DMS114 treated with DMSO at 0.1 percent for 48 hours (cell line): ENCODE data around the gene RAB6B.

Experiments
- DNase-seq: peaks from one replicate; lab custom pipeline; 2025; ENCODE audit not compliant: unreplicated experiment; lab: John Stamatoyannopoulos, UW

The RAB6B gene

DNA sequence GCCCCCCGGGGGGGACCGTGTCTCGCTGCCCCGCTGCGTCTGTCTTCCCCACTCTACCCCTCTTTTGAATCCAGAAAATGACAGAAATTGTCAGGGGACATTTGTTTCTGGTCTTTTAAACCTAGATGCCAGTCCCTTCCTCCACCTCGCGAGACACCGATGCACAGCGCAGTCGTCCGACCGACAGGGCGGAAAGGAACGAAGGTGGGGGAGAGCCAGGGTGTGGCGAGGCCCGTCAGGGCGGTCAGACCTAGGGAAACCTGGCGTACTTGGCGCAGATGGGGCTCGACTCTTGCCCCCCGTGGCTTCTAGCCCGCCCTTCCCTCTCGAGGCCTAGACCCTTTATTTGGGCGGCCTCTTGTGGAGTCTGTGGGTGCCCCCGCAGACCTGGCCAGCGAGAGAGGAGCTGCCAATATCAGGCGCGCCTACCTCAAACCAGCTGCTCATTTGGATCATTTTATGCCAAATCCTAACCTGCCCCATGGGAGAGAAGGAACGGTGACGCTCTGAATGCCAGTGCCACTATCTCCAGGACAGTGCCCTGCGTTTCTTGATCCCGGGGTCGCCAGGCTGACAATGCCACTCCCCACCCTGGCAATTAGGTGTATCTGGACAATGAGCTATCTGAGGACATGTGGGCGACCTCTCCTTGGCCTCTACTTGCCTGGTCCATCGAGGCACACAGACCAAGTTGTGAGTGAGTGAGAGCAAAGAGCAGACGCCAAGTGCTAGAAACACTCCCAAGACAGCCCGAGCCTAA is 500 bp upstream of the RAB6B start:
- DNase-seq: peak; percentile 12

DNA sequence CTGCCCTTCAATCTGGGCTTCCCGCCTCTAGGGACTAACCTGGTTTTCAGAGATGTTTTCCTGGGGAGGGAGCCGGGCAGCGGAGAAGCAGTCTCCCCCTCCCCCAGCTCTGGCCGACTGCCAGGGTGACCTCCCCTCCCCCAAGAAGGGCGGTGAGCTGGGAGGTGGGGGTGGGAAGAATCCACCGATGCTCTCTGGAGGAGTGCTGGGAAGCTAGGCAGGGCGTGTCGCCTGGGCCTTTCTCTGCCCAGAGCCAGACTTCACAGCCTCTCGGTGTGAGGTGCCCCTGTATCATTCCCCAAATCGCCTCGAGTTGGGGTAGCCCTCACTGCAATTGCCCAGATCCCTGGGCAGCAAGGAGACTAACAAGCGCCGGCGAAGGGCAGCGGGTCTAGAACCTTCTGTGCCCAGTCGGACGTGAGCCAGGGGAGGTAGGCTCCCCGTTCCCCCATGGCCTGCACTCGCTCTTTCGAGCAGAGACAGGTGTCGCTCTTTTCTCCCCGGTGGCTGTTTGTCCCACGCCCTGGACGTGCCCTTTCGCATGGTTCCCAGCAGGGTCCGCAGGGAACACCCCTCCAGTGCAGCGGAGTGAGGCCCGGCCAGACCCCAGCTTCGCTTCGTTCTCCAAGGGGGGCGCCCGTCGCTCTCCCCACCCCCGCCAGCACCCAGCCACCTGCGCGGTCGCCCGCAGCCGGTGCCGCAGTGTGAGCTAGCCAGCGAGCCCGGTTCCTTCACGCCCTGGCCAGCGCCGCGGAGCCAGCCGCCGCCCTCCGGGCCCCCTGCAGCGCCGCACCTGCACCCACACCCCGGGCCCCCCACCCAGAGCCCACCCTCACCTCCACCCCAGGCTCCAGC is 1.1 kb downstream of the RAB6B start:
- DNase-seq: no peak

DNA sequence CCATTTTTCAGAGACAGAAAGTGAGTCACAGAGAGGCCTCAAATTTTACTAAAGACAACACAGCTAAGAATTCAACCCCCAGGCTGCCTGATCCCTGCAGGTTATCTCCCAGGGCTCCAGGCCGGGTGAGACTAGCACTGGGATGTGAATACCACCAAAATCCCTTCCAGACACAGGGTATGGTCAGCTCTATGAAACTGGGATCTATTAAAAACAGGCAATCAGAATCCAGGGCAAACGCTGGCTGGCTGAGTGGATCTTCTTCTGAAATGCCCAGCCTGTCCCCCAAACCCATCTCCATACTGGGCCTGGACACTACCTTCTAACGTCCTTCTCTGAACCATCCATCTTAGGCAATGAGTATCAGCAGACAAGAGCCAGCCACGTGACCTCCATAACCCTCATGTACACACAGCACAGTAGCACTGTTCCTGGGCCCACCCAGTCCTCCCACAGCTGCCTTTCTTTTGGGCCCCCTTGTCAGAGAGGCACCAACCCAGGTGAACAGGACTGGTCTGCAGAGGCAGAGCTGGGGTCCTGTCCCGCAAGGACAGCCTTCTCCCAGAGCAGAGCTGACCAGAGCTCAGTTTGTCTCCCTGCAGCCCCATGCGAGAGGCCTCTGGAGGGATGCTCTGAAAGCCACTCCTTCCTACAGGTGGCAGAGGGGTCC is 1.9 kb downstream of the RAB6B start:
- DNase-seq: no peak

DNA sequence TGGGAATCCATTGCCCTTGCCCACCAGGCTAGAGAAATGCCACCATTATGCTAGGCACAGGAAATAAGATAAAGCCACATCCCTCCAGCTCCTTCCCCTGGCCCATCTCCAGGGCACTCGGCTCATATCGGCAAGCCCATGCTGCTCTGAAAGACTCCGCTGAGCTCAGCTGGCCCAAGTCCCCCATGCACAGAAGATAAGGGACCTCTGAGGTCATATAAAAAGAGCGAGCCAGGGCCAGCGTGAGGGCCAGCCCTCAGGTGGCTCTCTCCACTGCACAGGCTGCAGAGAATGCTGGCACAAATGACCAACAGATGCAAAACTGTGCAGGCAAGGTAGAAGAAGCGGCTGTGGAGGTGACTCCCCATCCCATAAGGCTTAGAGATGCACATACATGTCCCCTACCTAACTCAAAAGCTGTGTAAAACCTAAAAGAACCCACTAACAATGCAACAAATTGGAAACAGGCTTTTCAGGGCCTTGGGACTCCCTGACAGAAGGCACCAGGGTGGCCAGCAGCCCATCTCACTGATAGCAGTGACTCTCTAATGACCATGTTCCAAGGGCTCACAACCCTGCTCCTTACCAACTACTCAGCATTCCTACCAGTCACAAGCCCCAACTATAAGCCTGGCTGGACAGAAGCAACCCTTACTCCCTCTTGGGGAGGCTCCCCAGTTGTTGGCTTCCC is 3.0 kb downstream of the RAB6B start:
- DNase-seq: no peak

DNA sequence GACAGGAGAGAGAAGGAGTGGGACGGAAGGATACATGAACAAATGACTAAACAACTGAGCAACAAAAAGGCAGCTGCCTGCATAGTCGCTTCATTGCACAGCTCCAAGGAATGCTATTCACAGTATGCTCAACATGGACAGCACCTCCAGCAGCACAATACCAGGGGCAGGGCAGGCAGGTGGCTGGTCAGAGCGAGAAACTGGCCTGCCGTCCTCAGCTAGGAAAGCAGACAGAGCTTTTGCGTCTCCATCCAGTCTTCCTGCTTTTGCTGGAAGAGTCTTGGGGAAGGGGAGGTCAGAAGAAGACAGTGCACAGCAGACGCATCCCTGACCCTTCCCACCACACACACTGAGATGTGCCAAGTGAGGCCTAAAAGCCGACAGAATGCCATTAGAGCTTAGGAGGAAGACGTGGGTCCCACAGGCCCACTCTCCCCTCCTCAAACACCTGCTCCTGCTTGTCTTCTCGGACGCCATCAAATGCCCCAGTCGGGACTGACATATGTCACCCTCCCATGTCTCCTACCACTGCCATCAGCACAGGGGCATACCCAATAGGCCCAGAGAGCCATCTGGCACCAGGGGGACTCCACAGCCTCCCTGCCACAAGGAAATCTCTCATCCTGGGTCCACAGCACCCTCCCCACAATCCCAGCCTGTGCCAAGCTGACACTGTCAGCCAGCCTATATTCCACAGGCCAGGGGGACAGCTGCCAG is 3.9 kb downstream of the RAB6B start:
- DNase-seq: no peak

DNA sequence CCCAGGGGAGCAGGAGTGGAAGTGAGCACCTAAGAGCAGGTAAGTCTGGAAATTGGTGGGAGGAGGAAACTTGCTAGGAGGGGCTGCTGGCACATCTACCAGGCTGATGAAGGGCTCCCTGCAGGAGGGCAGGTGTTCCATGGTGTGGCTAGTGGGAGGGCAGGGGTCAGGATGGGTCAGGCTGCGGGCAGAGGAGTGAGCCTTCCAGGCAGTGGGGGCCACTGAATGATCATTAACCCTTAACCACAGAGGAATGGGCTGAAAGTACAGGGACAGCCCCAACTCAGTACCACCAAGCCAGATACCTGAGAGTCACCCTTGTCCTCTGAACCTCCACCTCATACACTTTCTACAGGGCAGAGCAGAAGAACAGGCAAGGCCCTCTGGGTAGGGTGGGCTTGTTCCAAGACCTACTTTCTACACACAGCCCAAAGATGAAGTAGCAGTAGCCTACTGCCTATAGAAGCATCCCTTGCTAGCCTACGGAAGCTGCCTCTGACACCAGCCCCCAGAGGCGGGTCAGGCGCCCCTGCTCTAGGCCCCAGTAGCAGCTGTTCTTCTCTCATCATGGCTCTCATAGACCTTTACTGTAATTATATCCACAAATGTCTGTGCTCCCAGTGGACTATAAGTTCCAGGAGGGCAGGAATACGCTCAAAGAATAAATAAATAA is 4.6 kb downstream of the RAB6B start:
- DNase-seq: no peak

DNA sequence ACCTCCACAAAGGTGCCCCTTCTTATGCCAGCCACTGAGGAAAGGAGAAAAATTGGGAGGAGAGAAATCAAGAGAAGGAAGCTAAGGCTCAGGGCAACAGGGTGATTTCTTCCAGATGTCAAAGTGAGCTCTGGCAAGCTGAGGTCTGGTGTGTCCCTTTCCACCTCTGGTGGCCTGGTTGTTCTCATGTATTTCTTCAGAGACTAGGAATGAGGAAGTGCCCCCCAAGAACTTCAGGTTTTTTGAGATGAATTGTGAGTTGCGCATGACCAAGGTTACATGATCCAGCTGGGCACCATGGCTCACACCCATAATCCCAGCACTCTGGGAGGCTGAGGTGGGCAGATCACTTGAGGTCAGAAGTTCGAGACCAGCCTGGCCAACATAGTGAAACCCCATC is 5.6 kb downstream of the RAB6B start:
- DNase-seq: no peak

DNA sequence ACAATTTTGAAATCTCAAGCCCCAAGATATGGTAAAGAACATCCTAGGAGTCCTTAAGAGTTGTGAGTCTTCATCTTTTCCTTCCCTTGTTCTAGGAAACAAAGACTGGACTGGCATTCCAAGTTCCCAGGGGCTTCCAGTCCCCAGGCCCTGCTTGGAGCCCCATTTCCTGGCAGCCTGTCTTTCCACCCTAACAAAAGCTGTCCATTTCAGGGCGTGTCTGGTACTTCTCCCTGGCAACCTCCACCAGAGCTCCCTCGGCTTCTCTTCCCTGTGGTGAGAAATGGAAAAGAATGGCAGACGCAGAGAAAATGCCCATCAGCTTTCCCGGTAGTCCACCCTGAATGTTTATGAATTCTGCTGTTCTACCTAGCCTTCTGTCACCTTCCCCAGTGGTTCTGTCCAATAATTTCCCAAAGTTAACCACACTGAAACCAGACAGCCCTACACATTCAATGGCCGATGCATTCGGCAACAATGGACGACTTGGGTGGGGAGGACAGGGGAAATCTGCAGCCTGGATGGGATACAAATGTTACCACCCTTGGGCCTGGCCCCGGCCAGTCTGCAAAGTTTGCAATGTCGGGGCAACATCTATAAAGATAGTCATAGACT is 6.8 kb downstream of the RAB6B start:
- no peak for DNase-seq

DNA sequence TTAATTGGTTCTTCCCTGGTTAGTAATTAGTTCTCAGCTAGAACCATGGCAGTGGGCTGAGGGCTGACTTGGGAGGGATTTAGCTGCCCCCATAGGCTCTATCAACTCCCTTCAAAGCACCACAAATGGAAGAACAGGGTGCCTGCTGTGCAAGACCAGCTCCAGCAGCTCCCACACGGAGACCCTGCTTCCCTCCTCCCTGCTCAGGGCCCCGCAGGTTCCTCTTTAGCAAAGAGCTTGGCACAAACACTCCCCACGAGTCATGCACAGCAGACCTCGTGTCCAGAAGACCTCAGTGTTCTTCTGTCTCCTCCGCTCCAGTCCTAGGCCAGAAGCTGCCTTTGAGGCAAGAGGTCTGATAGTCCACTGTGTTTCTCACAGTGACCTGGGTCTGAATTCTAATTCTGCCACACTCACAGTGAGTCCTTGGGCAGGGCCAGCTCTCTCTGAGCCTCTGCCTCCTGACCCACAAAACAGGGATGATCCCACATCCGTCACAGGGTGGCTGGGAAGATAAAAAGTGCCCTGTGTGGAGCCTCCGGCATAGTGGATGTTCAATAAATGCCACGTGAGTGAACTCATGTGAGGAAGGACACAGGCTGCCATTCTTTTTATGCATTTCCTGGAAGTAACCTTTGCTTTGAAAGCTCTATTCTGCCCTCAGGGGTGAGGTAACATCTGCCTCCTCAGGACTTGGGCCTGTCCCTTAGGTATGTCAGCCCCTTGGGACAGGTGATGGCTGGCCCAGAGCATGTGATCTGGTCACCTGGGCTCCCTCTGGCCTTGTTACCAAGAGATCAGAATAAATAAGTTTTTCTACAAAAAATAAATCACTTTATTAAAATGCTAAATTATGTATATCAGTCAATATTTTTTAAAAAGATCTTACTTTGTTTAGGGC is 7.6 kb downstream of the RAB6B start:
- DNase-seq: no peak

DNA sequence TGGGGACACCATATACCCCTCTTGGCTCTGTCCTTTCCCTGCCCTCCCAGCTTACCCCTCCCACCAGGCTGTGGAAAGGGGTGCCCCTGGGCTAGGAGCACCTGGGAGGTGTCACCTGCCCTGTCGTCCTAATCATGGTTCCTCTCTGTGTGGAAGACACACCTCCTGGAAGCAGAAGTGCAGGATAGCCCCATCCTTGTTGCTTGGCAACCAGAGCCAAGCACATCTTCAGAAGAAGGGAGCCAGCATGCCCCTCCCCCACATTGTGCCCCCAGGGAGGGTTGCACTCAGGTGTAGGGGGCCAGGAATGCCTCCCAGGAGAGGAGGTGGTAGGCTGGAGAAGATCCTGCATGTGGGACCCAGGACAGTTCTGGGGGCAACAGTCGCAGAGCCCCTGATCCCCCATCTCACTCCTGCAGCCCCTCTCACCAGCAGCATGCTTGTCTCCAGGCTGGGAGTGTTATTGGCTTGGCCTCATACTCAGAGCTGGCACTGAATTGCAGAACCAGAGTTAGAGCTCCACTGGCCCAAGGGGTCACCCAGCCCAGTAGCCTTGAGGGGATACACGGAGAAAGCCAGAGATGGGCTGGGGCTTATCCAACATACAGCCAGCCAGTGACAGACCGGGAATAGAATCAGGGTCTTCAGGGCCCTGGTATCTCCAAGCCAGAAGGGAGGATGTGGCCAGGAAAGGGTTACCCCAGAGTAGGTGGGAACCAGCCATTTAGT is 8.4 kb downstream of the RAB6B start:
- DNase-seq: no peak

DNA sequence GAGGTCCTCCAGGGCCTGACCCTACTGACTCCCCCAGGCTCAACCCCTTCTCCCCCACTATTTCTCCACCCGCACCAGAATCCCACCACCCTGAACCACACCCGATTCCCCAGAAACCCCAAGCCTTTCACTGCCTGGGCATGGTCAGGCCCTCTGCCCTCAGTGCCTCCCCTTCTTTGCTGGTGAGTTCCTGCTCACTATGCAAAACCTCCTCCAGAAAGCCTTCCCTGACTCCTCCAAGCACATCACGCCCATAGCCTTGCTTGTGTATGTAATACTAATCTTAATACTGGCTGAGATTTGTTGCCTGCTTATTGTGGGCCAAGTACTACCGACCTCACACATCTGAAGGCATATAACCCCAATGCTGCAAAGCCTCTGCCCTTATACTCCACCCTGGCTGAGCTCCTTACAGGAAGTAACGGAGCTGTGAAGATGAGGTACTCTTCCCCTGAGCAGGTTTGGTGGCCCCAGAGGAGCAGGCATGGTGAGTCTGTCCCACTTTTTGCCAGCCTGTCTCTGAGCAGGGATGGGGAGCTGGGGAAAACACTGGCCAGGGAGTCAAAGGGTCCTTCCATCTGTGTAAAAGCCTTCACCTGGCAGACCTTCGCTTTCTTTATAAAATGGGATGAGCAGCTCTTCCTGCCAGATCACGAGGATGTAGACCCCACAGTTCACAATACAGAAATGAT is 9.5 kb downstream of the RAB6B start:
- no peak for DNase-seq

DNA sequence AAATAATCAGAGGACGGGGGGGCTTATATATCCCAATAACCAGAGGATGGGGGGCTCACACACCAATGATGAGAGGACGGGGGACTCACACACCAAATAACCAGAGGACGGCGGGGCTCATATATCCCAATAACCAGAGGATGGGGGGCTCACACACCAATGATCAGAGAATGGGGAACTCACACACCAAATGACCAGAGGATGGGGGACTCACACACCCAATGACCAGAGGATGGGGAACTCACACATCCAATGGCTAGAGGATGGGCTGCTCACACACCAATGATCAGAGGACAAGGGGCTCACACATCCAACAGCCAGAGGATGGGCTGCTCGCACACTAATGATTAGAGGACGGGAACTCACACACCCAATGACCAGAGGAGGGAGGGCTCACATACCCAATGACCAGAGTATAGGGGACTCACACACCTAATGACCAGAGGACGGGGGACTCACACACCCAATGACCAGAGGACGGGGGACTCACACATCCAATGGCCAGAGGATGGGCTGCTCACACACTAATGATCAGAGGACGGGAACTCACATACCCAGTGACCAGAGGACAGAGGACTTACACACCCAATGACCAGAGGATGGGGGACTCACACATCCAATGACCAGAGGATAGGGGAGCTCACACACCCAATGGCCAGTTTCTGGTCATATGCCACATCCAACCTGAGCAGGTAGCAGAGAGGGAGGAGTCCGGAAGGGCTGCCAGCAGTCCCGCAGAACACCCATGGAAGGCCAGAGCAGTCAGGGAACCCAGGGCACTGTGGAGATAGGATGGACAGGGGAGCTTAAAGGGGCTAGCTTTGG is 10.6 kb downstream of the RAB6B start:
- DNase-seq: no peak

DNA sequence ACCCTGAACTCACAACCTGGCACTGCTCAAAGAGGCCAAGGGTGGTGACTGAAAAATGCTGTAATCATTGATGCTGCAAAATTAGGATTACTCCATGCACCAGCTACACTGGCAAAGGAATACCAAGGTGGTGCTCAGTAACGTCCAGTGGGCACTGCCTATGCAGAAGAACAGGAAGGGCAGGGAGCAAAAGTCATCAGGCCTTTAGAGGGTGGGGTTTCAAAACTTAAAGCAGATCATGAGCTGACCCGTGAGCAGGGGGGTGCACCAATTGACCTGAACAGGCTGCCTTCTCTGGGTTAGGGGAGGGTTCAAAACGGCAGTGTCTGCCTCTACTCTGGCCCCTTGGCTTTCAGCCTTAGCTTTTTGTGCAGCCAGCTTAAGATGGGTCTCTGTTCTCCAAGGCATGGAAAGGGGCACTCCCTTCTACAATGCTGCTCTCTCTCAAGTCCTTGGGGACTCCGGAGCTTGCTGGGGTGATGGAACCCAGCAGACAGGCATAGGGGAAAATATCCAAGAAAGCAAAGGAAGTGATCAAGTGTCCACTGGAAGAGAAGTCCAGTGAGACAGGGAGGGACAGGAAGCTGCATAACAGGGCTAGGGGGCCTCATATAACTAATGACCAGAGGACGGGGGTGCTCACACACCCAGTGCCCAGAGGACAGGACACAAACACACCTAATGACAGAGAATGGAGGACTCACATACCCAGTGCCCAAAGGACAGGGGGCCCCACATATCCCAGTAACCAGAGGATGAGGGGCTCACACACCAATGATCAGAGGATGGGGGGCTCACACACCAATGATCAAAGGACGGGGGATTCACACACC is 11.4 kb downstream of the RAB6B start:
- DNase-seq: no peak

DNA sequence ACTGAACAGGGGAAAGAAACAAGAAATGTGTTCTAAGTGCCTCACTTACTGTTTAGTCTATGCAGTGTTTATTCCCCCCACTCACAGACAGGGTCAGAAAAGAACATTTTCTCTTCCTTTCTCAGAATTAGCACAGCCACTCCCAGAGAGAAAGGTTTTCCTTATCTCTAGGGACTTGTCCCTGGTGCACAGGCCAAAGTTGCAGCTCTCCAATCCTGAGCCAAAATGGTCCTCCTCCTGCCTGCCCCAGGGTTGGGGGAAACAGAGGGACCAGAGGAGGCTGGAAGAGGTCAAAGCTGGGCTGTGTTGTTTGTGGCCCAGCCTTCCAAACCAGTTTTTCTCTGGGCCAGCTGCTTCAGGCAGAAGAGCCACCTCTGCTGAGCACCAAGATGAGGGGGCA is 12.0 kb downstream of the RAB6B start:
- DNase-seq: no peak

DNA sequence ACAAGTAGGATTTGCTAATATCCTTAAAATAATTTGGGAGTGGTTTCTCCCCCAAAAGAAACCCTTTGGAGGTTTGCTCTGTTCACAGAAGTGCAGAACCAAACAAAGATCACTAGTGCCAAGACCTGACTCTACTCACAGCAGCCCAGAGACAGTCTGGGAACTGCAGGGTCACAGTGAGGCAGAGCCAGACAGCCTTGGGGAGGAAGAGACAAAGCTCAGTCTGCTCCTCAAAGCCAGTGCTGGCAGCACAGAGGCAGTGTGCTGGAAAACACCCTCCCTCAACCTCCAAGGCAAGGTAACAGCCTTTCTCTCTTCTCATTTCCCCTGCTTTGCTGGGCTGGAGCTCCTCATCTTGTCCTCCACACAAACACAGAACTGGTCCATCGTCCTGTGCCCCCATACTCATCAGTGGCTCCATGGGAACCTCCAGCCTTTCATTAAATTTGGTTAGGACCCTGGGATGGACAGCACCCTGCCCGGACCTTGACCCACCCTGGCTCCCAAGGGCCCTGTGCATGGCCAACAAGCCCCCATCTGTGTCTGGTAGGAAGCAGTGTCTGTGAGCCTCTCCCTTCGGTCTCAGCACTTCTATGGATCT is 12.6 kb downstream of the RAB6B start:
- no peak for DNase-seq
